Fibroblast of skin of left biceps (primary cell): ENCODE data around the gene ZNF705A.
"Not testable (repeated sequence)": the region's sequence is repeated elsewhere in the genome, so short reads cannot be mapped to it uniquely, and the experiment has no call there.

Experiments
- DNase-seq, 2 experiments: peaks; one replicate each; pipeline ENCODE4 v3.0.0-alpha.2; 2013; ENCODE audit warnings: low read depth in 2 of 2

Gene ZNF705A

GRCh38 chr12:8156845-8157244, at the start of gene ZNF705A:
ZNF705A (plus strand) TSS chr12:8157015; CDS start chr12:8172626, 15,611 bp downstream.
- peak; percentile 44 to 63 for DNase-seq

DNA sequence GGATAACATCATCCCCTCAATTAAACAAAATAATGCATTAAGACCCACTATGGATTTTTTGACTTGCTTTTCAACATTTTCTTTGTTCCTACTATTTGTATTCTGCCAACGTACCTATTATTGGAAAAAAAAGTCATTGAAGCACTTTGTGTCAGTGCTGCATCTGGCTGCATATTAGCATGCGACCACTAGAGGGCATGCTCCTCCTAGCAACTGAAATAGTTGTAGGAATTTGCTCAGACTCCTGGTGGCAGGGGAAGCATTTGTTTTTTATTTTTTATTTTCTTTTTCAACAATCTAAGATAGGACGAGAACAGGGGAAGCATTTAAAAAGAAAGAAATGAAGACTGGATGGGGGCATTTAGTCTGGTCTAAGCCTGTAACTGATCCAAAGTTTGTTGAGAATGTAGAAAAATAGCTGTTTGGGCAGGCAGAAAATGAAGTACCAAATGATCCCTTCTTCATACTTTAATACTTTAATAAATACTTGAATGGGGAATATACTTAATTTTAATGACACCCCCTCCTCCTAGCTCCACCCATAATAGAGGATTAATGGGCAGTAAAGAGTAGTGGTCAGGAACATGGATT, 47.9 kb upstream of the ZNF705A start:
- peak; percentile 28 to 34 for DNase-seq

- not testable (repeated sequence) for DNase-seq
These were observed 43.7 kb upstream of the ZNF705A start for GRCh38 chr12:8113117-8113516.

GRCh38 chr12:8120072-8120713, 36.6 kb upstream of the ZNF705A start:
- DNase-seq = no peak

DNA sequence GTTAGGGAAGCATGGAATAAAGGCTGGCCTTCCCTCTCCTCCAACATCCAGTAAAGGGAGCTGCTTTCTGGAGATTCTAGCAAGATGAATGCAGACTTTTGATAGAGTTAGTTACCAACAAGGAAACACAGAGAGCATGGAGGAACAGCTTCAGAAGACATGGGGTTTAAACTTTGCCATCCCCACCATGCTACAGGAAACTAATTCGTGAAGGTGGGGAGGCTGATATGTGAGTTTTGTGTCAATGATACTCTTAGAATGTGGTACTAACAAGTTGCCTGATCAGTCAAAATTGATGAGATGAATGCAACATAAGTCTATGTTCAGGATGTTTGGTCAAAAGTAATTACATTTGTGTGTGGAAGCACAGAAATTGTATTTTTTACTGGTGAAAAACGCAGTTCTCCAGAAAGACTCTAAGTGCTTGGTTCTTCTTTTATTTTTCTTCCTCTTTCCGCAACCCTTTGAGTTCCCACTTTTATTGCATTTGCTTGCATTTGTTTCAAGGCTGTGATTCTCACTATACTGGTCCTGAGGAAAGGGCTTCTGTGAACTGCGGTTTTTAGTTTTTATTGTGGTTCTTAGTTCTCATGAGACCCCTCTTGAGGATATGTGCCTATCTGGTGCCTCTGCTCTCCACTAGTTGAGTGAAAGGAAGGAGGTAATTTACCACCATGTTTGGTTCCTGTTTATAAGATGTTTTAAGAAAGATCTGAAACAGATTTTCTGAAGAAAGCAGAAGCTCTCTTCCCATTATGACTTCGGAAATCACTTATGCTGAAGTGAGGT, 33.5 kb upstream of the ZNF705A start, which contains the start of gene CLEC4A:
Gene CLEC4A, plus strand, starts transcription at position 494 of the 789 bp plus-strand sequence. Its CDS starts 262 bp downstream, at position 756.
- no peak for DNase-seq

- DNase-seq = no peak
These were observed 29.7 kb upstream of the ZNF705A start for GRCh38 chr12:8127138-8127537.

DNA sequence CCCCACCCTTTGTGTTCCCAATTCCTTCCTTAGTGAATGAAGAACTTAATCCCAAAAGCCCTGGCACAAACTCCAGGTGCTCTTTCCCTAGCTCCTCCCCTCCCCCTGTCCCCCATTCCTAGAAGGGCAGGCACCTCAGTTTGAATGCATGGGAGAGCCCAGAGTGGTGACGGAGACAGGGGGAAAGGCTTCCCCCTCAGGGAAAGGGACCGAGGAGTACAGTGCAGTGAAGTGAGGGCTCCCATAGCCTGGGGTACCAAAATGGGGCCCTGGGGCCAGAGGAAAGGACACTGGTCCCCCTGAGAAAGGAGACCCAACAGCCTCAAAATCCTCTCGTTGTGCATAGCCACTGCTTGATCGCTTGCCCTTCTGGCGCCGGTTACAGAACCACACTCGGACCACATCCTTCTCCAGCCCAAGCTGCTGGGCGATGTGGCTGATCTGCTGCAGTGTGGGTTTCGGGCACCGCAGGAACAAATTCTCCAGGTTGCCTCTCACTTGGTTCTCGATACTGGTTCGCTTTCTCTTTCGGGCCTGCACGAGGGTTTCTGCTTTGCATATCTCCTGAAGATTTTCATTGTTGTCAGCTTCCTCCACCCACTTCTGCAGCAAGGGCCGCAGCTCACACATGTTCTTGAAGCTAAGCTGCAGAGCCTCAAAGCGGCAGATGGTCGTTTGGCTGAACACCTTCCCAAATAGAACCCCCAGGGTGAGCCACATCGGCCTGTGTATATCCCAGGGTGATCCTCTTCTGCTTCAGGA, 23.0 kb upstream of the ZNF705A start:
- not testable (repeated sequence) for DNase-seq

GRCh38 chr12:8134398-8134930, 22.4 kb upstream of the ZNF705A start:
- not testable (repeated sequence) for DNase-seq

DNA sequence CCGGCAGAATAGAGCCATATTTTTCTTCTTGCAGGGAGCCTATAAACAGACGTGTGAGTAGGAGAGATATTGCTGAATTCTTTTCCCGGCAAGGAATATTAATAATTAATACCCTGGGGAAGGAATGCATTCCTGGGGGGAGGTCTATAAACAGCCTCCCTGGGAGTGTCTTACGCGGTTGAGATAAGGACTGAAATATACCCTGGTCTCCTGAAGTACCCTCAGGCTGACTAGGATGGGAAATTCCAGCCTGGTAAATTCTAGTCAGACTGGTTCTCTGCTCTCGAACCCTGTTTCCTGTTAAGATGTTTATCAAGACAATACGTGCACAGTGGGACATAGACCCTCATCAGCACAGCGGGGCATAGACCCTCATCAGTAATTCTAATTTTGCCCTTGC, 15.2 kb upstream of the ZNF705A start:
- DNase-seq = not testable (repeated sequence)

GRCh38 chr12:8143261-8143660, 13.6 kb upstream of the ZNF705A start:
- no peak for DNase-seq

DNA sequence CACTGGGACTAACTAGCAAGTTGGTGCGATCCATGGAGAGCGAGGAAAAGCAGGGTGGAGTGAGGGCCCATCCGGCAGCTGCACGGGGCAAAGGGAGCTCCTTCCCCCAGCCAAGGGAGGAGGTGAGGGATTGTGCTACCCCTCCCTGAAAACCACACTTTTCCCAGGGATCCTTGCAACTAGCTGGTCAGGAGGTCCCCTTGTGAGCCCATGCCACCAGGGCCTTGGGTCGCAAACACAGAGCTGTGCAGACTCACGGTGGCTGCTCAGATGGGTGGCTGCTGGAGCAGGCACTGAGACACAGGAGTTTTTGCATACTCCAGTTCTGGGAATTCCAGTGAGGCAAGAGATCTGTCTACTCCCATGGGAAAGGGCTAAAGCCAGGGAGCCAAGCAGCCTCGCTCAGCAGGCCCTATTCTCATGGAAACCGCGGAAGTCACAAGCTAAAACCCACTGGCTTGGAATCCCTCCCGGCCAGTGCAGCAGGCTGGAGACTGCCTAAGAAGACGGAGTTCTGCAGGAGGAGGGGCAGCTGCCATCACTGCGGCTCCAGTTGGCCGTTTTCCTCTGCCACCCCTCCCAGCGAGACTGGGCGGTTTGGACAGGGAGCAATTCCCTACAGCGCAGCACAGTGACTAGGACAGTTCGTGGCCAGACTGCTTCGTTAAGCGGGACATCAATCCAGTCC, 10.9 kb upstream of the ZNF705A start:
- peak; percentile 61 to 67 for DNase-seq

- DNase-seq = no peak
These were observed 10.4 kb upstream of the ZNF705A start for GRCh38 chr12:8146442-8146771.

DNA sequence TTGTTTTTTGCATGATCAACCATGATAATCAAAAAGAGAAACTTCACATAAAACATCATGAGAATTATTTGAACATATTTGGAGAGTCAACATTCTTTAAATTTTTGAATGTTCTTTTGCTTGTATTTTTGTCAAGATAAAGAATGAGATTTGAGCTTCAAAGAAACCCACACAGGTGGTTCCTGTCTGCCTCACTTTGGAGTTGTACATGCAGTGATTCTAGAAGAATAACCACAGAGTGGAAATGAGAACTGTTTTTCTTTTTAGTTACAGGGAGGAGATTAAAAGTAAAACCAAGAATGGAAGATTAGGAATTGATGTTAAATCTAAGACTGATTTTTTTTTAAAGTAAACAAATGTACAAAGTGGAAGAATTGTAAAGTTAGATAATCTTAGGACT, 2.3 kb upstream of the ZNF705A start:
- no peak for DNase-seq

GRCh38 chr12:8156416-8156815, 399 bp upstream of the ZNF705A start:
- DNase-seq = no peak

DNA sequence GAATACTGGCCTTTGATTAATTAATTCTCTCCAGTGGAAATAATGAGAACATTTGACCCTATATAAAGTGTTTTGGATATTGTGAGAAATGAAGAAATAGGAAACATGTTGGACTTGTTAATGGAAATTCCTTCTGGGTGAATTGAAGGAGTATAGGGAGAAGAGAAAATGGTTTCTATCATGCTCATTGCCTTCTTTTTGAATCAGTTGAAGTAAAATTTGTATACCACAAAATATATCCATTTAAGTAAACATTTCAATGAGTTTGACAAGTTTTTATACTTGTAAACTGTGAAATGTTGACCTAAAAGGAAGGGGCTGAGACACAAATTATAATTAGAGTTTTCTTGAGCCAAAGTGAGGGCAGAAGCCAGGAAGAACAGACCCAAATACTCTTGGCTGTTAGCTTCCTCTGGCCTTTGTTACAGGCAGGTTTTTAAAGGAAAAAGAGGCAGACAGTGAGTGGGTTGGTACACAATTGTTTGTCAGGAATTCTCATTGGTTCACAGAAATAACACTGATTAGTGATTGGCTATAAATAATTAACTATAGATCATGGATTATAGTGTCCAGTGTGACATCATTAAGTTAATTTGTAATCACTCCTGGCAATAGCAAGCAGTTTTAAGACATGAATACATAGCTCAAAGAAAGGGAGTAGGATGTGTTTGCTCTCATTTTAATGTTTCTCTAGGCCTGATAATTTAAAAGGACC, 826 bp downstream of the ZNF705A start:
- DNase-seq = no peak

DNA sequence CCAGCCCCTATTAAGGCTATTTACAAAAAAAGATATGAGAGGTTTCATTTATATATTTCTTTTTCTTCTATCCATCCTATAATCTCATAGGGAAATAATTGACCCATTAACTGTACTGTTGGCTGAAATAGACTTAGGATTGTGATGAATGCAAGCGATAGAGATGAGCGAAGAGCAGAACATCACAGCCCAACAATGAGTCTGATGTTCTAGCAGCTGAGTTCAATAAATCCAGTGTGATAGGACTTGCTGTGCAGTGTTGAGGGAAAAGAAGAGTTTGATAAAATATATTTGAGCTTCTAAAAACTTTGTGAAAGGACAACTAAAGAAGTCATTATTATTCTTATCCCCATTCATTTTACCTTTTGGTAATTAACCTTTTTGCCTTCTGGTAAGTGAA, 16.1 kb downstream of the ZNF705A start:
- DNase-seq = not testable (repeated sequence)

DNA sequence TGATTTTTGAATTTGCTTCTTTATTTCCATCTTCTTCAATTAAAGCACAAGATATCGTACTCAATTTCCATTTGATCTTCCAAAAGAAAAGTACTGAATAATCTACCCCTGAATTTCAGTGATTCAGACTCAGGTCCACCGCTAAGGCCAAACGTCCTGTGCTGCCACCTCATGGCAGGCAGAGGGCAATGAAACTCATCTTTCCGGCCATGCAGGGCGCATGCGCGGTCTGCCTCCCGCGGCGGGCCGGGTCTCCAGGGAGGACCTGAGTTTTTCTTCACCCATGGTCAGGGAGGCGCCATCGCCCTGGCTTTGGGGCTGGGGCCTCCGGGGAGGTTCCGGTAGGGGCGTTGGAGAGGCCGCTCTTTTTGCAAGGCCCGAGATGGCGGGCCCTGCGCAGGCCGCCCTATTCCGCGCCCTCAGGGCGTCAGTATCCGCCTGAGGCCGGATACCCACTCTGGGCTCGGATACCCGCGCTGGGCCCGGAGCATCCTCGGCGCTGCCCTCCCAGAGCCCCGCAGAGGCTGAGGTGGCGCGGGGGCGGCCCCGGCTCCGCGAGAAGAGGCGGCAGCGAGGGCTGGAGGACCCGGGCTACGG, 23.3 kb downstream of the ZNF705A start:
- DNase-seq = peak in 1 of 2 experiments; percentile 25

DNA sequence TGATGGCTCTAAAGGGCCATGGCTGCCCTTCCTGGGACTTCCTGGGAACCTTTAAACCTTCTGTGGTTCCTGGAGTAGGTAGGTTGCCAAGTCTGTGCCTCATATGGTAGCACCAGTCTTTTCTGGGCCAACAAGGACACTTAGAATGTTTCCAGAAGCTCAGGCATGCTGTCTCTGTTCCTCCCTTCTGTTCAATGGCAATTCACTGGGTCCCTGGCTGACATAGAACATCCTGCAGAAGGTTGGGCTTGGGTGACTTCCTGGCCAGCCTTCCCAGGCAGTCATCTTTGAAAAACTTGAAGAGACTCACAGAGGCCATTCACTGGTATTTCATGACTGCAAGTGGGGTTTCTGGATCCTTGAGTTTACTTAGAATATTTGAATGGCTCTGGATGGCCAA, 24.5 kb downstream of the ZNF705A start:
- not testable (repeated sequence) for DNase-seq

- DNase-seq = not testable (repeated sequence)
These were observed 26.1 kb downstream of the ZNF705A start for GRCh38 chr12:8182923-8183322.

- DNase-seq = not testable (repeated sequence)
These were observed 26.5 kb downstream of the ZNF705A start for GRCh38 chr12:8183346-8183745.
